VCaP (cell line): Measurements from ENCODE around the gene DCAF11.

Experiments
- H3K27ac ChIP-seq: fragments of 450-650 bp; 2 replicates; pipeline ENCODE4 v1.5.1; 2017
- TF ChIP-seq, protein P1 (sequence below): fragments of 450-650 bp; conservative IDR thresholded peaks from 2 replicates; pipeline ENCODE4 v1.5.1; 2017; ENCODE audit warnings: mild to moderate bottlenecking, moderate library complexity

The DCAF11 gene

DNA sequence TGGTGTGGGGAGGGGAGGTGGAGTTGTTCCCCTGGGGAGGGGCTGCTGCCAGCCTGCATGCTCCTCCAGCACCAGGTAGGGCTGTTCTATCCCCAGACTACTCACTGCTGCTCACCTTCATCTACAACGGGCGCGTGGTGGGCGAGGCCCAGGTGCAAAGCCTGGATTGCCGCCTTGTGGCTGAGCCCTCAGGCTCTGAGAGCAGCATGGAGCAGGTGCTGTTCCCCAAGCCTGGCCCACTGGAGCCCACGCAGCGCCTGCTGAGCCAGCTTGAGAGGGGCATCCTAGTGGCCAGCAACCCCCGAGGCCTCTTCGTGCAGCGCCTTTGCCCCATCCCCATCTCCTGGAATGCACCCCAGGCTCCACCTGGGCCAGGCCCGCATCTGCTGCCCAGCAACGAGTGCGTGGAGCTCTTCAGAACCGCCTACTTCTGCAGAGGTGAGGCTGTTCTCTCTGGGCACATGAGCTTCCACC, 50.0 kb downstream of the DCAF11 start:
- TF ChIP-seq, protein P1, sequence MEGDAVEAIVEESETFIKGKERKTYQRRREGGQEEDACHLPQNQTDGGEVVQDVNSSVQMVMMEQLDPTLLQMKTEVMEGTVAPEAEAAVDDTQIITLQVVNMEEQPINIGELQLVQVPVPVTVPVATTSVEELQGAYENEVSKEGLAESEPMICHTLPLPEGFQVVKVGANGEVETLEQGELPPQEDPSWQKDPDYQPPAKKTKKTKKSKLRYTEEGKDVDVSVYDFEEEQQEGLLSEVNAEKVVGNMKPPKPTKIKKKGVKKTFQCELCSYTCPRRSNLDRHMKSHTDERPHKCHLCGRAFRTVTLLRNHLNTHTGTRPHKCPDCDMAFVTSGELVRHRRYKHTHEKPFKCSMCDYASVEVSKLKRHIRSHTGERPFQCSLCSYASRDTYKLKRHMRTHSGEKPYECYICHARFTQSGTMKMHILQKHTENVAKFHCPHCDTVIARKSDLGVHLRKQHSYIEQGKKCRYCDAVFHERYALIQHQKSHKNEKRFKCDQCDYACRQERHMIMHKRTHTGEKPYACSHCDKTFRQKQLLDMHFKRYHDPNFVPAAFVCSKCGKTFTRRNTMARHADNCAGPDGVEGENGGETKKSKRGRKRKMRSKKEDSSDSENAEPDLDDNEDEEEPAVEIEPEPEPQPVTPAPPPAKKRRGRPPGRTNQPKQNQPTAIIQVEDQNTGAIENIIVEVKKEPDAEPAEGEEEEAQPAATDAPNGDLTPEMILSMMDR, result no peak

DNA sequence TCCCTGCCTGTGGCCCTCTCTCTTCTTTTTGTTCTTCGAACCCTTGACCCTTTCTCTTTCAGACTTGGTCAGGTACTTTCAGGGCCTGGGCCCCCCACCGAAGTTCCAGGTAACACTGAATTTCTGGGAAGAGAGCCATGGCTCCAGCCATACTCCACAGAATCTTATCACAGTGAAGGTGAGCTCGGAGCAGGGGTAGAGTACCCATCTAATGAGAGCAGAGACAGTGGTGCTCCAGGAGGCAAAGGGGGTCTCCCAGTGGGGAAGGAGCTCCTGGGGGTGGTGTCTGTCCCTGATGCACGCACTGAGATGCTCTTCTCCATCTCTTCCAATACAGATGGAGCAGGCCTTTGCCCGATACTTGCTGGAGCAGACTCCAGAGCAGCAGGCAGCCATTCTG, 51.2 kb downstream of the DCAF11 start:
- H3K27ac ChIP-seq, result no peak overlapping the region
- TF ChIP-seq, protein P1, result no peak

More for the DNA sequence above, 50.0 kb downstream of the DCAF11 start:
- H3K27ac ChIP-seq, result no peak overlapping the region

DNA sequence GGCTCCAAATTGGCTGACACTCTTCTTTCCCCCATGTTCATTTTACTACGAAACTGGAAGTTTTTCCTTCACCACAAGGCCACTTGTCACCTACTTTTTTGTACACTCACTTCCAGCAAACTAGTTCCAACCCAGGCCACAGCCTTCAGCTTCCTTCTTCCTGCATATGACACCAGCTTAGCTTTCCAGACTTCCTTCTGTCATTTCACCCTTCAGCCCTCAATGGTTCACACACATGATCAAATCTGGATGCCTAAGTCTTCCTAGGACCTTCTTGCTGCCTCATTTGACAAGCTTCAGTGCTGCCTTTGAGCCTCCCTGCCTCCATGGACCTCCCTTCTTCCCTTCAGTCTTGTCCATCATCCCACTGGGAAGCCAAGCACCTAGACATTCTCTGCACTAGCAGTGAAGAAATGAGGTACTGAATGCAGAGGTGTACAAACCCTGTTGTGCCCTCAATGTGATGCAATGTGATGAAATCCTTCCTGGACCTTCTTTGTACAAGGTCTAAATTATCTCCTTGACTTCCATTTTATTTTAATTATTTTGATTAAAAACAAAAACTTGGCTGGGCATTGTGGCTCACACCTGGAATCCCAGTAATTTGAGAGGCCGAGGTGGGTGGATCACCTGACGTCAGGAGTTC, 53.0 kb downstream of the DCAF11 start:
- TF ChIP-seq, protein P1, result no peak
- H3K27ac ChIP-seq, result no peak overlapping the region

DNA sequence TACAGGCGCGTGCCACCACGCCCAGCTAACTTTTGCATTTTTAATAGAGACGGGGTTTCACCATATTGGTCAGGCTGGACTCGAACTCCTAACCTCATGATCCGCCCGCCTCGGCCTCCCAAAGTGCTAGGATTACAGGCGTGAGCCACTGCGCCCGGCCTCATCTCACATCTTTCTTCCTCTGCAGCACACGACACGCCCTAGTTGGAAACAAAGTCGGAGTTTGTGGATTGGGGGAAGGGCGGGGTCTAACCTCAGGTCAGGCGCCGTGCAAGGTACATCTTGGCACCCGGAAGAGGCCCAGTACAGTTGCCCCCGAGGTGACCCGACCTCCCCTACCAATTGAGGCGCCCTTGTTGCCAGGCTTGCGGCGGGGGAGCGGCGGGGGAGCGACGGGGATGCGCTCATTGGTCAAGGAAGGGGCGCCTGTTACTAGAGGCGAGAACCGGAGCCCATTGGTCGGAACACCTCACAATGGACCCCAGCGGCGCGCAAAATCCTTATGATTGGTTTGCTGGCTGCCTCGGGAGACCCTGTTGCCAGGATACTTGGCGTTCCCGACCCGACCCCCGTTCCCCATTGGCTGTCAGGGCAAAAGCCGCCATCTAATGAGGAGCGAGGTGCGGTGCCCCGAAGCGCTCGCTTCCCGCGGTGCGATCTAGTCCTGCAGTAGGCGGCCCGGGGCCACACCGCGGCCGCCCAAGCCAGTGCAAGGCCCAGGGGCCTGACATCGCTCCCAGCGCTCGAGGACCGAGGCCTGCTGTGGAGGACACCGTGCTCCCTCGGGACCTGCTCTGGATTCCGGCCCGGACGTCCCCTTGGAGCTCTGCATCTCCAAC, 57.1 kb downstream of the DCAF11 start, which contains the start of gene REC8:
TSS of gene REC8 (plus strand) at position 659 of the 839 bp plus-strand sequence. CDS start 473 bp downstream, outside the sequence.
- TF ChIP-seq, protein P1, result no peak
- no peak within 1 kb of the TSS for H3K27ac ChIP-seq

DNA sequence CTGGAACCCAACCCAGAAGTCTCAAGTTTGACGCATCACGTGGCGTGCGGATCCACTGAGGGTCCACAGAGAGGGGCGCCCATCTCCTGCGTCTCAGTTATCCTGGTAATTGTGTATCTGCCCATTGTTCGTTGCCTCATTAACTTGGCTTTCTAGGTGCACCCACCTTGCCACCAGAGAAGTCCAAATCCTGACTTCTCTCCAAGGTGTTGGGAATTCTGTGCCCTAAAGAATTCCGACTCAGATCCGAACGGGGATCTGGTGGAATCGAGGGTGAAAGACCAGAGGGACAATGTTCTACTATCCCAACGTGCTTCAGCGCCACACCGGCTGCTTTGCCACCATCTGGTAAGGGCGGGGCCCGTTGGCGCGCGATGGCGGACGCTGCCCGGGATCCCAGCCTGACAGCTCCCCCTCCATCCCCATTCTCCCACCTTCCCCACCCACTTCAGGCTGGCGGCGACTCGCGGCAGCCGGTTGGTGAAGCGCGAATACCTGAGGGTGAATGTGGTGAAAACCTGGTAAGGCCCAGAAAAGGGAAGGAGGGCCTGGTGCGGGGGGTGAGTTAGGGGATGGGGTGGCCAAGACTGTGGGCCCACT, 57.8 kb downstream of the DCAF11 start:
- no peak overlapping the region for H3K27ac ChIP-seq
- TF ChIP-seq, protein P1, result no peak

DNA sequence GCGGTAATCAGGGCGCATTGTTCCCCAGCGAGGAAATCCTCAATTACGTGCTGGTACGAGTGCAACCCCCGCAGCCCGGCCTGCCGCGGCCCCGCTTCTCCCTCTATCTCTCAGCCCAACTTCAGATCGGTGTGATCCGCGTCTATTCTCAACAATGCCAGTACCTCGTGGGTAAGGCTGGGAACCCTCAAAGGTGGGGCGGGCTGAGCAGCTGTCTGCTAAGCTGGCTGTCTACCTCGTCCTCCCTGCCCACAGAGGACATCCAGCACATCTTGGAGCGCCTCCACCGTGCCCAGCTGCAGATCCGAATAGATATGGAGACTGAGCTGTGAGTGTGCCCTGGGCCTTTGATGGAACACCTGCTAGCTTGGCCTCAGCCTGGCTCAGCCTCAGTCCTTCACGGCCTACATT, 58.3 kb downstream of the DCAF11 start:
- TF ChIP-seq, protein P1, result no peak

More for the DNA sequence above, 58.3 kb downstream of the DCAF11 start:
- no peak overlapping the region for H3K27ac ChIP-seq
